Activated T-cell treated with anti-CD3 and anti-CD28 coated beads for 4 hours (primary cell): ENCODE results near the gene FSHR.

ENCODE experiments used
- DNase-seq: peaks from one replicate; pipeline ENCODE4 v3.0.0-alpha.2; 2020

The FSHR gene

GRCh38 chr2:49111006-49111405 lies 43.3 kb downstream of the FSHR start:
- DNase-seq: no peak

DNA sequence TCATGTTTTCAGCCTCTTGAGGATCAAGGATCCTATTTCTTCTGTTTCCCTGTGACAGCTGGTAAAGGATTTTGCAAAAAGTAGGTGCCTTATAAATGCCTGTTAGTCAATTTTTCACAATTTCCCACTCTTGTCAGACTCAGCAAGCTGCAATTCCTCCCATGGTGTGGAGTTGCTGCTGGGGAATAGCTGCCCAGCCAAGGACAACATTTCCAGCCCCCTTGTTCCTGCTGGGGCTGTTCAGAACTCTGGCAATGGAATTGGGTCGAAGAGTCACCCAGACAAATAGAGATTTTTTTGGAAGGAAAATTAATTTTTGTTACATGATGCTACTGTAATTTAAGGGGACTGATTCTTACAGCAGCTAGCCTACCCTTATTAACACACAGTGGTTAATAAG lies 43.7 kb downstream of the FSHR start:
- DNase-seq: no peak

DNA sequence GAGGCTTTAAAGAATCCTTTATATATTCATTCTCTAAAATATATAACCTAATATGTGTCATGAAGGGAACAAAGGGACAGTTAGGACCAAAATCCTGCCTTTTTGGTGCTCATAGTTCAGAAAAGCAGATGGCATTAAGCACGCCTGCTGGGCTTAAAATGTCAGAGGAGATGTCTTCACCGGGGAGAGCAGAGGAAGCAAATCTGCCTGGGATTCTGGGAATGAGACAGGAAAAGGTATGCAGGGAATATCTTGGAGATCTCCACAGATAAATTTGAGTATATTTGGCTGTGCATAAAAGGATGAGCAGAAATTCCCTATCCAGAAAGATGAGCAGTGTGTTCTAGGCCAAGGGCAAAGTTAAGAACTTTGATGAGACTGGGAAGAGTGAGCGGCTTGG lies 45.5 kb downstream of the FSHR start:
- DNase-seq: no peak

GRCh38 chr2:49108436-49108835 lies 45.9 kb downstream of the FSHR start:
- no peak for DNase-seq

DNA sequence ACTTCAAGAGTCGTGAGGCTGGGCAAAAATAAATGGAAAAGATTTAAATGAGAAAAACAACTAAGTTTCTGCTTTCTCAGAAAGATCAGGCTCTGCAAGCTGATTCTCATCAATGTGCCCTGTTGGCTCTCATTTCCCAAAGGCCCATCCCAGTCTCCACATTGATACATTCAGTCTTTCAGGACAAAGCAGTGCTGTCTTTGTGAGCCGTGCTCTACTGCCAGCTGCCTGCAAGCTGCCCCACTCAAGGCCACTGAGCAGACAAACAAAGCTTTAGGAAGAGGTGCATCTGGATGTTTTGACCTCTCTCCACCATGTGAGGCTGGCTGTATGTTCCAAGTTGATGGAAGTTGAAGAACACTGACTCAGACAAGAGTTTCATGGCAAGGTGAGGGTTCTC lies 48.8 kb downstream of the FSHR start:
- DNase-seq: no peak

GRCh38 chr2:49102146-49102545 lies 52.2 kb downstream of the FSHR start:
- no peak for DNase-seq

DNA sequence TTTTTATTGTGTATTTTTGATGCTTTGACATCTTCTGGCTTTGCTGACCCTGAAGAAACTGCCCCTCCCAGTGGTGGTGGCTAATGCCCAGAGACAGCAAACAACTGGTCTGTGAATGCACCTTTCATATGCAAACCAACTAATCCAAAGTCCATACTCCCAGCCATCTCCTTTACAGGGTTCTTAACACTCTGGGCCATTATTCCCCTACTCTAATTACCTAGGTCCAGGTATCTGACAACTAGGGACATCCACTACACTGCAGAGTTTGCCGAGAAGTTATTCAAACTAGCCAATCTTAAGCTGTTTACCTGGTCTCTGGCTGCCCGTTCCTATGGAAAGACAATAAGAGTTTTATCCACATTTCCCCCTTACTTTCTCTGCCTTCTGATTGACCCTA lies 73.6 kb downstream of the FSHR start:
- DNase-seq: no peak

DNA sequence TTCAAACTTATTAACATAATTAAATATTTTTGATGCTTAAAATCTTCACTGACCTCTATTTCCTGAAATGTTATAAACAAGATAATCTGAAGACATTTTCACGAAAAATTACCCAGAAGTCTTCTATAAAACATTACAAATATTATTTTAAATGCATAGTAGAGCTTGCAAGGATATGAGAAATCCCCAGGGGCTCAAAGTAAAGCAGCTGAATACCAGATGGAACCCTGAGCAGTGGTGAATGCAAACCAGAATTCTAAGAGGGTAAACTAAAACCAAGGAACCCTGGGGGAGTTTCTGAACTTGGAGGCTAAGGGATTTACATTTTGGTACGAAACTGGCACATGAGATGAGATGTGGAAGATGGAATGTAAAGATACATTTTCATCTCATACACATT lies 83.6 kb downstream of the FSHR start:
- DNase-seq: no peak

DNA sequence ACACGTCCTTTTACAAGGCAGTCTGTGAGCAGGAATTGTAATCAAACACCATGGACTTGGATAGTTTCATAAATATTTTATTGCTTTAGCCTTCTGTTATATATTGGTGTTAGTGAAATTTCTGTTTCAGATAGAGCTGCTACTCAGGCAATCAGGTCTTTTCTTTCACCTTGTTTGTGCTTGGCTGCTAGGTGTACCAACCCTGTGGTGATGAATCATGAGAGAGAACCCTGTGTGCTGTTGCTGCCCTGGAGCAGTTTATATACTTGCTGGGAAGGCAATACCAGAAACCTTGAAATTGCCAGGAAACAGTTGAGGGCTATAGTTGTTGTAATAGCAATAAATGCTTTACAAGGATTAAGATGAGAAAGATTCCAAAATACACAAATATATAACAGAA lies 84.5 kb downstream of the FSHR start:
- no peak for DNase-seq

DNA sequence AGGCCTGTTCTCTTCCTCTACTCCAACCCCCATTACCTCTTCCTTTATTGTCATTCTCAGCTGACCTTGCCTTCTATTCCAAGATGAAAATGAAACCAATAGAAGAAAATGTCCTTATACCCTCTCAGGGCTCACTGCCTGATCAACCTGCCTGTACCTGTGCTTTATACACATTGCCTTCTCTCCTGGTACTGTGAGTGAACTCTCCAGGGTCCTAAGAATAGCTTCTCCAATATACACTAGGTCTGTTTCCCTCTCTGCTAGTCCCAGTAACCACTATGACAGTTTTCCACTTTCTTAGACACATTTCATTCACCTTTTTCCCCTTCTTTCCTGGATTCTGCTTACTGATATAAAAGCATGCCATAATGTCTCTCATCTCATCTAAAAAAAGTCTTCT lies 85.7 kb downstream of the FSHR start:
- no peak for DNase-seq

GRCh38 chr2:49067971-49068370 lies 86.3 kb downstream of the FSHR start:
- DNase-seq: no peak

DNA sequence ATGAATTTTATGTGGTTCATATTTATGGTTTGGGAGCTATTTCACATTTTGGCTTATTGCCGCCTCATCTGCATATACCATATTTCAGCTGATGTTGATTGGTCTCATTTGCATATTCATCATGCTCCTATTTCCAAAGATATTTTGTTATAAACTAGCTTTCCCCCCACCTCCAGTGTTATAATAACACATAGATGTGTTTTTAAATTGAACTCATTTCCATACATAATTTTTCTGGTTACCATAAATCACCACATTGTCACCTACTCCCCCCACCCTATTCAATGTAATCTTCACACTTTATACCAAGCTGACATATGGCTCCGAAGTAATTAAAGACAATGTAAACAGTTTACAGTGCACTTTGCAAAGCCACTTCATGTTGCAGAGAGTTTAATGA lies 101.2 kb downstream of the FSHR start:
- DNase-seq: no peak

DNA sequence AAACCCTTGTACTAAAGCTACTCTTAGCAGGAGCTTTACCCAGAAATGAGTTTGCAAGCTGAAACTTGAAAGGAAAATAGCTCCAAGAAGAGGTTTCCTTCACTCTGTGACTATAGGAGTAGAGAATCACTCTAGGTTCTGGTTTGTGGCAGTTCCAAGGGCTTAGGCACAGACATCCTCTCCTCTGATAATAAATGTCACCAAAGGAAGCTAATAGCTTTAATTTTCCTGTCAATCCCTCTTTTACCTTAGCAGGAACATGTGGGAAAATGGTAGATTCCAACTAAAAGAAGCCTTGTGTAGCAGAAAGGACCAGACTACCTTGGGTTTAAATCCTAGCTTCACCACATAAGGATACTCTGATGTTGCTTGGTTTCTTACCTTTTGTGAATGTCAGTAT lies 104.0 kb downstream of the FSHR start:
- no peak for DNase-seq

GRCh38 chr2:49049161-49049560 lies 105.2 kb downstream of the FSHR start:
- no peak for DNase-seq

GRCh38 chr2:49045083-49045482 lies 109.2 kb downstream of the FSHR start:
- DNase-seq: no peak

GRCh38 chr2:49044350-49045079 lies 109.8 kb downstream of the FSHR start:
- no peak for DNase-seq

- DNase-seq: no peak
These were observed 110.8 kb downstream of the FSHR start for GRCh38 chr2:49043405-49043982.

GRCh38 chr2:49042488-49042887 lies 111.8 kb downstream of the FSHR start:
- DNase-seq: no peak

DNA sequence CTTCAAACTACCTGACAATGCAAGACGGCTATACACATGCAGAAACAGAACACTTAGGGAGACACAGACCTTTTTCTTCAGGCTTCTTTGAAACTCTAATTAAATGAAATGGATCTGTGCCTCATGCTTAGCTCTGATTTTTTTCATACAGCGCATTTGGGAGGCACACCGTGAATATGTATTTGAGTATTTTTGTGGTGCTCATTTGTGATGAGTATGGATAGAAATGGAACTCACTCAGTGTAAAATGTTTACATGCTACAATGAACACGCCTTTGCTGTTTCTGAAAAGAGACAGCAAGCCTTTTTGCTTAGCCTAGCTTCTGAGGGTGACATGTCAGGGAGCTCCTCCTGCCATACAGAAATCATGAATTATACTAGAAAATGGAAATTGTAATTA lies 113.3 kb downstream of the FSHR start:
- DNase-seq: no peak

GRCh38 chr2:49037197-49037596 lies 117.1 kb downstream of the FSHR start:
- no peak for DNase-seq

DNA sequence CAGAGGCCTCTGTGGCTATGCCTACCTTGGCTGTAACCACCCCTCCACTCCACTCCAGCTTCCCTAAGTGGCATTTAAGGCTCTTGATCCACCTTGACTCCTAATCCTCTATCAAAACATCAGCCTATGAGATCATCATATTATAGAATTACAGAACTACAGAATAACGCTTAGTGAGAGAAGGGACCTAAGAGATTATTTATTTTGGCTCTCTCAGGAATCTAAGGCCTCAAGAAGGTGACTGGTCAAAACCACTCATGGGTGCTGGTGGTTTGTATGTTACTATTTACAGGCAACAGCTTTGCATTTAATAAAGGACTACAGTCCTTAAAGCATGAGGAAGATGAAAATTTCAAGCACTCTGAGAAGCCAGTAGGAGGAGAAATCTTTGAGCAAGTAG lies 118.8 kb downstream of the FSHR start:
- DNase-seq: no peak

GRCh38 chr2:49033394-49034185 lies 120.7 kb downstream of the FSHR start:
- DNase-seq: no peak

DNA sequence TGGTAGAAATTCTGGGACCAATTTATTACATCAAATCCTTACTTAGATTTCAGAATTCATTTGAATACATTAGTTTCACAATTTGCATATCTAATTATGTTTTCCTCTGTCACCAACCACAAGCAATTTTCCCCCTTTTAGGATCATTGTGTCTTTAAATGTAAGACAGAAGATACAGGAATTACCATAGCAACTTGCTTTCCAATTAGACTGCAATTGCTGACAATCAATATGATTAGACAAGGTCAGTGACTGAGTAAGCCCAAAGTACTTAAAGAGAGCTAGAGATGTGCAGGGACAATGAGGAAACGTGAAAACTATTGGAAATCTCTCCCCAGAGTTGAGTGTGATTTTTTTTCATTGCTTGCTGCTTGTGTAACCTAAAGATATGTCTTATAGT lies 121.4 kb downstream of the FSHR start:
- DNase-seq: no peak

- DNase-seq: no peak
These were observed 122.2 kb downstream of the FSHR start for GRCh38 chr2:49032126-49032525.
